ENCODE data around the gene CAMK1D. TPM values are rescaled to one million over a fixed set of nuclear protein-coding genes. Genes with fewer than 3 reads are reported as not detected.

Gene CAMK1D
- total and polyA plus RNA-seq, 2 experiments from 2014 or later, result 3.5 to 6.0 TPM

GRCh38 chr10:12650538-12651298, 301.4 kb downstream of the CAMK1D start:
- TF ChIP-seq, protein P1, sequence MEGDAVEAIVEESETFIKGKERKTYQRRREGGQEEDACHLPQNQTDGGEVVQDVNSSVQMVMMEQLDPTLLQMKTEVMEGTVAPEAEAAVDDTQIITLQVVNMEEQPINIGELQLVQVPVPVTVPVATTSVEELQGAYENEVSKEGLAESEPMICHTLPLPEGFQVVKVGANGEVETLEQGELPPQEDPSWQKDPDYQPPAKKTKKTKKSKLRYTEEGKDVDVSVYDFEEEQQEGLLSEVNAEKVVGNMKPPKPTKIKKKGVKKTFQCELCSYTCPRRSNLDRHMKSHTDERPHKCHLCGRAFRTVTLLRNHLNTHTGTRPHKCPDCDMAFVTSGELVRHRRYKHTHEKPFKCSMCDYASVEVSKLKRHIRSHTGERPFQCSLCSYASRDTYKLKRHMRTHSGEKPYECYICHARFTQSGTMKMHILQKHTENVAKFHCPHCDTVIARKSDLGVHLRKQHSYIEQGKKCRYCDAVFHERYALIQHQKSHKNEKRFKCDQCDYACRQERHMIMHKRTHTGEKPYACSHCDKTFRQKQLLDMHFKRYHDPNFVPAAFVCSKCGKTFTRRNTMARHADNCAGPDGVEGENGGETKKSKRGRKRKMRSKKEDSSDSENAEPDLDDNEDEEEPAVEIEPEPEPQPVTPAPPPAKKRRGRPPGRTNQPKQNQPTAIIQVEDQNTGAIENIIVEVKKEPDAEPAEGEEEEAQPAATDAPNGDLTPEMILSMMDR (IDR thresholded peaks at IDR 0.05; ENCODE audit: poor library complexity), result no peak
- TF ChIP-seq EZH2 (IDR thresholded peaks at IDR 0.05; ENCODE audit: borderline replicate concordance), result no peak
- H3K79me2 ChIP-seq, result no peaks in the 10 kb centered on the region
- DNase-seq (ENCODE audit: low spot score), result no peak
- H3K36me3 ChIP-seq (replicated peaks; ENCODE audit: insufficient read depth, low read depth), result no peaks in the 10 kb centered on the region
- no peak overlapping the region for H2AFZ ChIP-seq
- no peak overlapping the region for H3K4me3 ChIP-seq
- no peaks in the 10 kb centered on the region for H3K9me3 ChIP-seq (ENCODE audit: low read depth)
- no peak overlapping the region for H3K27ac ChIP-seq
- no peaks in the 10 kb centered on the region for H3K4me1 ChIP-seq (ENCODE audit: insufficient read depth)
- no peaks in the 10 kb centered on the region for H3K9me2 ChIP-seq (replicated peaks; ENCODE audit: insufficient read depth)
- no peaks in the 10 kb centered on the region for H4K20me1 ChIP-seq (ENCODE audit: insufficient read depth, poor library complexity, severe bottlenecking)
- no peaks in the 10 kb centered on the region for H3K27me3 ChIP-seq
- no peak overlapping the region for H3K4me2 ChIP-seq
- WGBS (ENCODE audit: low lambda C conversion rate, missing lambda C conversion rate), result 76% methylated on average over 19 of the region's 20 CpGs

GRCh38 chr10:12655940-12656339, 306.6 kb downstream of the CAMK1D start:
- Histone ChIP-seq H3K9me2 (replicated peaks; ENCODE audit: insufficient read depth) (no peaks in the 10 kb centered on the region), H3K9me3 (ENCODE audit: low read depth) (no peaks in the 10 kb centered on the region), H2AFZ (no peak overlapping the region), H3K27me3 (no peaks in the 10 kb centered on the region), H3K27ac (no peak overlapping the region), H3K4me3 (no peak overlapping the region), H4K20me1 (ENCODE audit: insufficient read depth, poor library complexity, severe bottlenecking) (no peaks in the 10 kb centered on the region), H3K36me3 (replicated peaks; ENCODE audit: insufficient read depth, low read depth) (no peaks in the 10 kb centered on the region), H3K79me2 (no peaks in the 10 kb centered on the region), H3K4me1 (ENCODE audit: insufficient read depth) (no peaks in the 10 kb centered on the region), H3K4me2 (no peak overlapping the region)
- 95% methylated on average over 2 of the region's 2 CpGs for WGBS (ENCODE audit: low lambda C conversion rate, missing lambda C conversion rate)
- no peak for DNase-seq (ENCODE audit: low spot score)
- no peak for TF ChIP-seq EZH2 (IDR thresholded peaks at IDR 0.05; ENCODE audit: borderline replicate concordance)
- TF ChIP-seq, protein P1 (IDR thresholded peaks at IDR 0.05; ENCODE audit: poor library complexity), result no peak
- no peak for TF ChIP-seq EZH2phosphoT487 (IDR thresholded peaks at IDR 0.05; ENCODE audit: low read depth, severe bottlenecking, unreplicated experiment)

DNA sequence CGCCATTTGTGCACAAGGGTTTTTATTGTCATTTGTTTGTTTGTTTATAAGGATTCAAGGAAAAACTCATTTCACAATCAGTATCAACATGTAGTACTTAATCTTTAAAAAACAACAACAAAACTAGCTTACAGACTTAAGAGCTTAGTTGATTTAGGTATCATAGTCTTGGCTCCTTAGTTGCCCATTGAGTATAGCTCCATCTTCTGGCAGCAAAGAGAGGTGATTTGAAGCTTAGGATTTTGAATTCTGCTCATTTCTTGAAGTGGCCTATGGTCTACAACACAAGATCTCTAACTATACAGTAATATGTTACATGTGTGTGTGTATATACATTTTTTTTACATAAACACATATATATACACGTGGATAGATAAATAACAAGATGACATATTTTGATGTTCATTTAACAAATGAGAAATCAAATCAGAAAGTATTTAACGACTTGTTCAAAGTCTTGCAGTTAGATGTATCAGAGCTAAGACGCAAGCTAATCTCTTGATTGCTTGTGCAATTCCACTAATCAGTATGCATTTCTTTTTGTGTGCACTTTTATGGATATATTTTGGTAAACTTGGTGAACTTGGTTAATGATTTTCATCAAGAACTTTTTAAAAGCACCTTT, 307.3 kb downstream of the CAMK1D start:
- DNase-seq (ENCODE audit: low spot score), result peak; percentile 45
- Histone ChIP-seq H3K4me3 (no peak overlapping the region), H3K36me3 (replicated peaks; ENCODE audit: insufficient read depth, low read depth) (no peaks in the 10 kb centered on the region), H3K4me1 (ENCODE audit: insufficient read depth) (no peaks in the 10 kb centered on the region), H4K20me1 (ENCODE audit: insufficient read depth, poor library complexity, severe bottlenecking) (no peaks in the 10 kb centered on the region), H3K27ac (no peak overlapping the region), H3K27me3 (no peaks in the 10 kb centered on the region), H2AFZ (no peak overlapping the region), H3K9me2 (replicated peaks; ENCODE audit: insufficient read depth) (no peaks in the 10 kb centered on the region), H3K79me2 (no peaks in the 10 kb centered on the region), H3K4me2 (no peak overlapping the region), H3K9me3 (ENCODE audit: low read depth) (no peaks in the 10 kb centered on the region)
- TF ChIP-seq EZH2phosphoT487 (IDR thresholded peaks at IDR 0.05; ENCODE audit: low read depth, severe bottlenecking, unreplicated experiment) (no peak), EZH2 (IDR thresholded peaks at IDR 0.05; ENCODE audit: borderline replicate concordance) (no peak)
- TF ChIP-seq, protein P1 (IDR thresholded peaks at IDR 0.05; ENCODE audit: poor library complexity), result peak; percentile 76
- WGBS (ENCODE audit: low lambda C conversion rate, missing lambda C conversion rate), result 76% methylated on average over 4 of the region's 4 CpGs

Measured in hepatocyte (in vitro differentiated cells).